Ishikawa (cell line): Measurements from ENCODE around the gene FMNL2.

Source experiments
- CEBPB ChIP-seq: IDR thresholded peaks from 2 replicates; pipeline ENCODE4 v1.6.1; 2012
- CREB1 ChIP-seq: IDR thresholded peaks from 2 replicates; pipeline ENCODE4 v1.6.1; 2012; ENCODE audit warnings: low read depth
- EGR1 ChIP-seq: IDR thresholded peaks from 2 replicates; pipeline ENCODE4 v1.6.1; 2012
- EP300 ChIP-seq: IDR thresholded peaks from 2 replicates; pipeline ENCODE4 v1.6.1; 2012; ENCODE audit warnings: borderline replicate concordance
- FOXM1 ChIP-seq: IDR thresholded peaks from 2 replicates; pipeline ENCODE4 v1.6.1; 2012; ENCODE audit warnings: low read depth, borderline replicate concordance
- NFIC ChIP-seq: IDR thresholded peaks from 2 replicates; pipeline ENCODE4 v1.6.1; 2012
- RAD21 ChIP-seq: IDR thresholded peaks from 2 replicates; pipeline ENCODE4 v1.6.1; 2012; ENCODE audit warnings: low read depth
- TCF12 ChIP-seq: IDR thresholded peaks from 2 replicates; pipeline ENCODE4 v1.6.1; 2012; ENCODE audit warnings: low read depth
- TEAD4 ChIP-seq: IDR thresholded peaks from 2 replicates; pipeline ENCODE4 v1.6.1; 2012
- YY1 ChIP-seq: IDR thresholded peaks from 2 replicates; pipeline ENCODE4 v1.6.1; 2012; ENCODE audit warnings: low read depth
- ZBTB7A ChIP-seq: IDR thresholded peaks from 2 replicates; pipeline ENCODE4 v1.6.1; 2012; ENCODE audit warnings: low read depth
- TF ChIP-seq, protein P1 (sequence below): IDR thresholded peaks from 2 replicates; pipeline ENCODE4 v1.6.1; 2012
- TF ChIP-seq, protein P2 (sequence below): IDR thresholded peaks from 2 replicates; pipeline ENCODE4 v1.6.1; 2012; ENCODE audit warnings: low read depth, mild to moderate bottlenecking

DNA sequence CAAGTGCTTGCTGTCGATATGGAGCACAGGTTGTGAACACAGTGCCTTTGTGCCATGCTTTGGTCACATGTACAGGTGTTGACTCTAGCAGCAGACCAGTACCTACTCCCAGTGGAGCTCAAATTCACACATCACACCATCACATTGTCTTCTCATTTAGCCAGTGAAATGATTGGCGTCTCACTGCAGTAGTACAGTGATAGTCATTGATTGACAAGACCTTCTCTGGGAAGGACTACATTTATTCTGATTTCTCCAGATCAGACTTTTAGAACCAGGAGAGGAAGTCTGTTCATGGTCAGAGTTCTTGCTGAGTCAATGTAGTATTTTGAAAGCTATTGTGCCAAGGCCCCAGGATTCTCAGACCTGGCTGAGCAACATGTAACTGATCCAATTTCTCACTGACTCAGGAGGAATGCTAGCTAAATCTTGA is 75.2 kb downstream of the FMNL2 start:
- TF ChIP-seq EGR1, result no peak
- TF ChIP-seq TEAD4, result no peak
- TF ChIP-seq CEBPB, result no peak
- no peak for TF ChIP-seq RAD21
- TF ChIP-seq YY1, result no peak
- TF ChIP-seq, protein P1, sequence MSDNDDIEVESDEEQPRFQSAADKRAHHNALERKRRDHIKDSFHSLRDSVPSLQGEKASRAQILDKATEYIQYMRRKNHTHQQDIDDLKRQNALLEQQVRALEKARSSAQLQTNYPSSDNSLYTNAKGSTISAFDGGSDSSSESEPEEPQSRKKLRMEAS, result no peak
- no peak for TF ChIP-seq EP300
- TF ChIP-seq, protein P2, sequence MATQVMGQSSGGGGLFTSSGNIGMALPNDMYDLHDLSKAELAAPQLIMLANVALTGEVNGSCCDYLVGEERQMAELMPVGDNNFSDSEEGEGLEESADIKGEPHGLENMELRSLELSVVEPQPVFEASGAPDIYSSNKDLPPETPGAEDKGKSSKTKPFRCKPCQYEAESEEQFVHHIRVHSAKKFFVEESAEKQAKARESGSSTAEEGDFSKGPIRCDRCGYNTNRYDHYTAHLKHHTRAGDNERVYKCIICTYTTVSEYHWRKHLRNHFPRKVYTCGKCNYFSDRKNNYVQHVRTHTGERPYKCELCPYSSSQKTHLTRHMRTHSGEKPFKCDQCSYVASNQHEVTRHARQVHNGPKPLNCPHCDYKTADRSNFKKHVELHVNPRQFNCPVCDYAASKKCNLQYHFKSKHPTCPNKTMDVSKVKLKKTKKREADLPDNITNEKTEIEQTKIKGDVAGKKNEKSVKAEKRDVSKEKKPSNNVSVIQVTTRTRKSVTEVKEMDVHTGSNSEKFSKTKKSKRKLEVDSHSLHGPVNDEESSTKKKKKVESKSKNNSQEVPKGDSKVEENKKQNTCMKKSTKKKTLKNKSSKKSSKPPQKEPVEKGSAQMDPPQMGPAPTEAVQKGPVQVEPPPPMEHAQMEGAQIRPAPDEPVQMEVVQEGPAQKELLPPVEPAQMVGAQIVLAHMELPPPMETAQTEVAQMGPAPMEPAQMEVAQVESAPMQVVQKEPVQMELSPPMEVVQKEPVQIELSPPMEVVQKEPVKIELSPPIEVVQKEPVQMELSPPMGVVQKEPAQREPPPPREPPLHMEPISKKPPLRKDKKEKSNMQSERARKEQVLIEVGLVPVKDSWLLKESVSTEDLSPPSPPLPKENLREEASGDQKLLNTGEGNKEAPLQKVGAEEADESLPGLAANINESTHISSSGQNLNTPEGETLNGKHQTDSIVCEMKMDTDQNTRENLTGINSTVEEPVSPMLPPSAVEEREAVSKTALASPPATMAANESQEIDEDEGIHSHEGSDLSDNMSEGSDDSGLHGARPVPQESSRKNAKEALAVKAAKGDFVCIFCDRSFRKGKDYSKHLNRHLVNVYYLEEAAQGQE, result no peak
- TF ChIP-seq FOXM1, result no peak
- no peak for TF ChIP-seq CREB1
- no peak for TF ChIP-seq NFIC
- no peak for TF ChIP-seq ZBTB7A
- TF ChIP-seq TCF12, result no peak
